ENCODE measurements around the gene CXXC5.

DNA sequence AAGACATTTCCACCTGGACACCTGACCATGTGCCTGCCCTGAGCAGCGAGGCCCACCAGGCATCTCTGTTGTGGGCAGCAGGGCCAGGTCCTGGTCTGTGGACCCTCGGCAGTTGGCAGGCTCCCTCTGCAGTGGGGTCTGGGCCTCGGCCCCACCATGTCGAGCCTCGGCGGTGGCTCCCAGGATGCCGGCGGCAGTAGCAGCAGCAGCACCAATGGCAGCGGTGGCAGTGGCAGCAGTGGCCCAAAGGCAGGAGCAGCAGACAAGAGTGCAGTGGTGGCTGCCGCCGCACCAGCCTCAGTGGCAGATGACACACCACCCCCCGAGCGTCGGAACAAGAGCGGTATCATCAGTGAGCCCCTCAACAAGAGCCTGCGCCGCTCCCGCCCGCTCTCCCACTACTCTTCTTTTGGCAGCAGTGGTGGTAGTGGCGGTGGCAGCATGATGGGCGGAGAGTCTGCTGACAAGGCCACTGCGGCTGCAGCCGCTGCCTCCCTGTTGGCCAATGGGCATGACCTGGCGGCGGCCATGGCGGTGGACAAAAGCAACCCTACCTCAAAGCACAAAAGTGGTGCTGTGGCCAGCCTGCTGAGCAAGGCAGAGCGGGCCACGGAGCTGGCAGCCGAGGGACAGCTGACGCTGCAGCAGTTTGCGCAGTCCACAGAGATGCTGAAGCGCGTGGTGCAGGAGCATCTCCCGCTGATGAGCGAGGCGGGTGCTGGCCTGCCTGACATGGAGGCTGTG, 32.4 kb downstream of the CXXC5 start:
- TF ChIP-seq CTCF (IDR thresholded peaks at IDR 0.05) = no peak
- TF ChIP-seq POLR2AphosphoS5 (IDR thresholded peaks at IDR 0.05; ENCODE audit: low read depth, low read length) = no peak

Data from Panc1 (cell line).